ENCODE measurements around the gene FUZ.

DNA sequence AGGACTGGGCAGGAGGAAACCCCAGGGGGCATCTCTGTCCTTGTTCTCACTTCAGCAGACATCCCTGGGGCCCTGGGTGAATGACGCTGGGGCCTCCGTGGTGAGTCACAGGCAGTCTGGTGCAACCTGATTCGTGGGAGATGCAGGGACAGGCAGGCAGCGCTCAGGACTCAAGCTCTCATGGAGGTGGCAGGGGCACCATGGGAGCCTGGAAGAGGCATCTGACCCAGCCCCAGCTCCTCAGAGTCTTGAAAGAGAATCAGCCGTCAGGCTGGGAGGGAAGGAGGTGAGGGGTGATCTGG, 23.9 kb upstream of the FUZ start:
- TF ChIP-seq, protein P1, sequence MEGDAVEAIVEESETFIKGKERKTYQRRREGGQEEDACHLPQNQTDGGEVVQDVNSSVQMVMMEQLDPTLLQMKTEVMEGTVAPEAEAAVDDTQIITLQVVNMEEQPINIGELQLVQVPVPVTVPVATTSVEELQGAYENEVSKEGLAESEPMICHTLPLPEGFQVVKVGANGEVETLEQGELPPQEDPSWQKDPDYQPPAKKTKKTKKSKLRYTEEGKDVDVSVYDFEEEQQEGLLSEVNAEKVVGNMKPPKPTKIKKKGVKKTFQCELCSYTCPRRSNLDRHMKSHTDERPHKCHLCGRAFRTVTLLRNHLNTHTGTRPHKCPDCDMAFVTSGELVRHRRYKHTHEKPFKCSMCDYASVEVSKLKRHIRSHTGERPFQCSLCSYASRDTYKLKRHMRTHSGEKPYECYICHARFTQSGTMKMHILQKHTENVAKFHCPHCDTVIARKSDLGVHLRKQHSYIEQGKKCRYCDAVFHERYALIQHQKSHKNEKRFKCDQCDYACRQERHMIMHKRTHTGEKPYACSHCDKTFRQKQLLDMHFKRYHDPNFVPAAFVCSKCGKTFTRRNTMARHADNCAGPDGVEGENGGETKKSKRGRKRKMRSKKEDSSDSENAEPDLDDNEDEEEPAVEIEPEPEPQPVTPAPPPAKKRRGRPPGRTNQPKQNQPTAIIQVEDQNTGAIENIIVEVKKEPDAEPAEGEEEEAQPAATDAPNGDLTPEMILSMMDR (conservative IDR thresholded peaks at IDR 0.05 in 1 of 2, IDR thresholded peaks at IDR 0.05 in 1 of 2; ENCODE audit: low read depth in 1 of 2, low read length in 2 of 2) = no peak
- no peak for TF ChIP-seq EZH2 (IDR thresholded peaks at IDR 0.05; ENCODE audit: low read length, missing control alignments)
